ENCODE measurements around the gene NEK11. TPM values are rescaled to one million over a fixed set of nuclear protein-coding genes. Genes with fewer than 3 reads are reported as not detected.
"Not testable (repeated sequence)": the region's sequence is repeated elsewhere in the genome, so short reads cannot be mapped to it uniquely, and the experiment has no call there.

Gene NEK11
- total and polyA plus RNA-seq, 4 donors: 2.4 to 14.5 (median 4.5) TPM

GRCh38 chr3:131031660-131032059 lies 5.0 kb downstream of the NEK11 start:
- Histone ChIP-seq H3K9me3 (ENCODE audit: control insufficient read depth, low read length) (no peaks in the 10 kb centered on the region), H3K36me3 (ENCODE audit: control insufficient read depth in 1 of 2, insufficient read depth in 2 of 2, low read length in 1 of 2) (no peaks in the 10 kb centered on the region), H3K27me3 (ENCODE audit: control insufficient read depth in 1 of 2, insufficient read depth in 2 of 2, low read length in 1 of 2) (no peaks in the 10 kb centered on the region), H3K4me3 (ENCODE audit: low read length in 2 of 2) (no peak overlapping the region), H3K4me1 (ENCODE audit: control insufficient read depth in 1 of 2, insufficient read depth in 2 of 2, low read length in 2 of 2) (peaks cover 0 to 2% of the 10 kb centered on the region in 2 donors), H3K27ac (ENCODE audit: low read depth in 1 of 2, low read length in 2 of 2) (no peak overlapping the region)
- 60 to 76% methylated on average over 3 of the region's 3 CpGs for WGBS, 2 donors
- DNase-seq: no peak
- no peak for ATAC-seq (ENCODE audit: low FRiP score)
- intact Hi-C loops (cut with DNase I): loop anchor here in 1 of 2 donors (10.0 kb wide), 1 partner anchor 473 kb away; the partner anchor contains the start of gene MRPL3

DNA sequence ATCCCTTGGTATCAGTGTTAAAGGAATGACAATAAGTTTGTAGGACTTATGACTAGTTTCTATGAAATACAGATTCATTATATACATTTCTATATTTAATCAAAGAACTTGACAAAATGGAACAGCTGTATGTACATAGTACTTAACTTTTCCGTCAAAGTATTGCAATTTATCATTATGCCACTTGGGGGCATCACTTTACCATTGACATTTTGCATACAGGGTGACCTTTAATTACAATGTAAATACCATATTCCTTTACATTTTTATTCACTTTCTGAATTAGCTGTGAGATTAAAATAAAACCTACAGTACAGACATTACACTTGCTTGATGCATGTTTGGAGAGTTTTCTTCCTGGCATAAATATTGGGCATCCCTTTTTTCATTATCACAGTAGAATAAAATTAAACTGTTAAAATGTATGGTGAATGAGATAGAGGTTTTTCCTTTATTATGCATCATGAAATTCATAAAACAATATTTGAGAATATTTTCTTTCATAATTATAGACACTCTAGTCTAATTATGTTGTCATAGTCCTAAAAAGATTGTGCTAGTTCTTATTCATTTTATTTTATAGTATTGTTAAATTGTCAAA lies 6.9 kb downstream of the NEK11 start:
- no peaks in the 10 kb centered on the region for H3K36me3 ChIP-seq (ENCODE audit: control insufficient read depth in 1 of 2, insufficient read depth in 2 of 2, low read length in 1 of 2)
- intact Hi-C loops (cut with DNase I): loop anchor here in 1 of 2 donors (10.0 kb wide), 1 partner anchor 471 kb away; the partner anchor contains the start of gene MRPL3
- no peak overlapping the region for H3K4me3 ChIP-seq (ENCODE audit: low read length in 2 of 2)
- H3K4me1 ChIP-seq (ENCODE audit: control insufficient read depth in 1 of 2, insufficient read depth in 2 of 2, low read length in 2 of 2): no peaks in the 10 kb centered on the region
- H3K27me3 ChIP-seq (ENCODE audit: control insufficient read depth in 1 of 2, insufficient read depth in 2 of 2, low read length in 1 of 2): no peaks in the 10 kb centered on the region
- no peaks in the 10 kb centered on the region for H3K9me3 ChIP-seq (ENCODE audit: control insufficient read depth, low read length)
- WGBS, 2 donors: 40 to 44% methylated on average over 1 of the region's 1 CpG
- no peak for ATAC-seq (ENCODE audit: low FRiP score)
- DNase-seq: no peak
- H3K27ac ChIP-seq (ENCODE audit: low read depth in 1 of 2, low read length in 2 of 2): no peak overlapping the region

DNA sequence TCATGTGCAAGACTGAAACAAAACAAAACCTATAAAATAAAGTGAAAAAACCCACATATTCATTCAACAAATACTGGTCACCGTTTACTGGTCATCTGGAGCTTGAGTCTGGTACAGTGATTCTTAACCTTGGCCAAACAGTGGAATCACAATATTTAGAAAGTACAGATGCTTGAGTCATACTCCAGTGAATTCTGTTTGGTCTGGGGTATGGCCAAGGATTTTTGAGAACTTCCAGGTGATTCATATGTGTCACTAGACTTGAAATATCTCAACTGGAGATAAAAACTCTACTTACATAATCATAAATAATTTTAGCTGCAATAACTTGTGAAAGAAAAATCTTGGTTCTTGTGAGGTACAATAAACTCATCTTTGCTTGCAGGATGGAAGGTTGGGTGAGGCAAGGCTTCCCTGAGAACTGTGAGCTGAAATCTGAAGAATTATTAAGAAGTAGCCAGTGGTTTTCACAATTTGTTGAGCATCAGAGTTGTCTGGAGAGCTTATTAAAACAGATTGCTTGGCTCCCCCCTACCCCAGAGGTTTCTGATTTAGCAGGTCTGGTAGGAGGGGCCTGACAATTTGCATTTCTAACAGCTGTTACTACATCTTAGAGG lies 9.6 kb downstream of the NEK11 start:
- WGBS, 2 donors: 3 to 10% methylated on average over 1 of the region's 1 CpG
- Histone ChIP-seq H3K36me3 (ENCODE audit: control insufficient read depth in 1 of 2, insufficient read depth in 2 of 2, low read length in 1 of 2) (no peaks in the 10 kb centered on the region), H3K9me3 (ENCODE audit: control insufficient read depth, low read length) (no peaks in the 10 kb centered on the region), H3K27ac (ENCODE audit: low read depth in 1 of 2, low read length in 2 of 2) (no peak overlapping the region), H3K4me1 (ENCODE audit: control insufficient read depth in 1 of 2, insufficient read depth in 2 of 2, low read length in 2 of 2) (no peaks in the 10 kb centered on the region), H3K27me3 (ENCODE audit: control insufficient read depth in 1 of 2, insufficient read depth in 2 of 2, low read length in 1 of 2) (no peaks in the 10 kb centered on the region), H3K4me3 (ENCODE audit: low read length in 2 of 2) (no peak overlapping the region)
- intact Hi-C loops (cut with DNase I): loop anchor here in 1 of 2 donors (10.0 kb wide), 1 partner anchor 468 kb away; the partner anchor contains the start of gene MRPL3
- DNase-seq (no peak), ATAC-seq (ENCODE audit: low FRiP score) (no peak)

DNA sequence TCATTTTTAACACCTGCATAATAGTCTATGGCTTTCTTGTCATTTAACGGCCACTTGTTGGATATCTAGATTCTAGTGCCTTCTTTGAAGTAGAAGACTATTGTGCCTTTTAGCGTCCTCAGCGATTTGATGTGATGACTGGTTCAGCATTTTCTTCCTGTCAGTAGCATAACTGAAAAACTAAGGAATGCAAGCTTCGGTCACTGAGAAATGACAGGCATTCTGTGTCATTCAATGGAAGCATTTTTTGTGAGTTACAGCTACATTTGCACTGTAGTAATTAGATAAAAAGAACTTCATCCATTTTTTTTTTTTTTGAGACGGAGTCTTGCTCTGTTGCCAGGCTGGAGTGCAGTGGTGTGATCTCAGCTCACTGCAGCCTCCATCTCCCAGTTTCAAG lies 10.3 kb downstream of the NEK11 start:
- intact Hi-C loops (cut with DNase I): loop anchor here in 1 of 2 donors (10.0 kb wide), 1 partner anchor 468 kb away; the partner anchor contains the start of gene MRPL3
- WGBS, 2 donors: 69 to 73% methylated on average over 5 of the region's 5 CpGs
- no peaks in the 10 kb centered on the region for H3K36me3 ChIP-seq (ENCODE audit: control insufficient read depth in 1 of 2, insufficient read depth in 2 of 2, low read length in 1 of 2)

DNA sequence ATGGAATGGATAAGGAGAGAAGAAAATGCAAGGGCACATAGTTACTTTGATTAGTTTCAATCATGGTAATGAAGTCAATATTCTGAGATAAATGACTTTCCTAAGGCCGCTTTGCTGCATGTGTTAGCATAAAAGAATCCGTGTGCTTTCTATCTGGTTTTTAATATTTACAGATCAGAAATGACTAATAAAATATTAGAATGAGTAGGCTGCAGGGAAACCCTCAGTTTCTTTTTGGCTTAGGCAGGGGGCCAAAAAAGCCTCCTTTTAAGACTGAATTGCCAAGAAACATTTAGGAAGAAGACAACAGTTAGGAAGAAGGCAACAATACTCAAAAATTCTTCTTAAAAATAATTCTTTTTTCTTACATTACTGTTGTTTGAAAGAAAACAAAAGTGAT lies 11.6 kb downstream of the NEK11 start:
- intact Hi-C loops (cut with DNase I): loop anchor here in 1 of 2 donors (10.0 kb wide), 1 partner anchor 466 kb away; the partner anchor contains the start of gene MRPL3
- no peaks in the 10 kb centered on the region for H3K4me1 ChIP-seq (ENCODE audit: control insufficient read depth in 1 of 2, insufficient read depth in 2 of 2, low read length in 2 of 2)
- no peak for DNase-seq
- H3K4me3 ChIP-seq (ENCODE audit: low read length in 2 of 2): no peak overlapping the region
- H3K9me3 ChIP-seq (ENCODE audit: control insufficient read depth, low read length): no peaks in the 10 kb centered on the region
- H3K27me3 ChIP-seq (ENCODE audit: control insufficient read depth in 1 of 2, insufficient read depth in 2 of 2, low read length in 1 of 2): no peaks in the 10 kb centered on the region
- H3K36me3 ChIP-seq (ENCODE audit: control insufficient read depth in 1 of 2, insufficient read depth in 2 of 2, low read length in 1 of 2): no peaks in the 10 kb centered on the region
- no peak for ATAC-seq (ENCODE audit: low FRiP score)
- H3K27ac ChIP-seq (ENCODE audit: low read depth in 1 of 2, low read length in 2 of 2): no peak overlapping the region
- WGBS, 2 donors: 67 to 82% methylated on average over 2 of the region's 2 CpGs

More for the DNA sequence above, 10.3 kb downstream of the NEK11 start:
- H3K9me3 ChIP-seq (ENCODE audit: control insufficient read depth, low read length): no peaks in the 10 kb centered on the region
- H3K27ac ChIP-seq (ENCODE audit: low read depth in 1 of 2, low read length in 2 of 2): no peak overlapping the region
- no peak overlapping the region for H3K4me3 ChIP-seq (ENCODE audit: low read length in 2 of 2)
- no peaks in the 10 kb centered on the region for H3K27me3 ChIP-seq (ENCODE audit: control insufficient read depth in 1 of 2, insufficient read depth in 2 of 2, low read length in 1 of 2)
- DNase-seq (no peak), ATAC-seq (ENCODE audit: low FRiP score) (no peak)
- no peaks in the 10 kb centered on the region for H3K4me1 ChIP-seq (ENCODE audit: control insufficient read depth in 1 of 2, insufficient read depth in 2 of 2, low read length in 2 of 2)

DNA sequence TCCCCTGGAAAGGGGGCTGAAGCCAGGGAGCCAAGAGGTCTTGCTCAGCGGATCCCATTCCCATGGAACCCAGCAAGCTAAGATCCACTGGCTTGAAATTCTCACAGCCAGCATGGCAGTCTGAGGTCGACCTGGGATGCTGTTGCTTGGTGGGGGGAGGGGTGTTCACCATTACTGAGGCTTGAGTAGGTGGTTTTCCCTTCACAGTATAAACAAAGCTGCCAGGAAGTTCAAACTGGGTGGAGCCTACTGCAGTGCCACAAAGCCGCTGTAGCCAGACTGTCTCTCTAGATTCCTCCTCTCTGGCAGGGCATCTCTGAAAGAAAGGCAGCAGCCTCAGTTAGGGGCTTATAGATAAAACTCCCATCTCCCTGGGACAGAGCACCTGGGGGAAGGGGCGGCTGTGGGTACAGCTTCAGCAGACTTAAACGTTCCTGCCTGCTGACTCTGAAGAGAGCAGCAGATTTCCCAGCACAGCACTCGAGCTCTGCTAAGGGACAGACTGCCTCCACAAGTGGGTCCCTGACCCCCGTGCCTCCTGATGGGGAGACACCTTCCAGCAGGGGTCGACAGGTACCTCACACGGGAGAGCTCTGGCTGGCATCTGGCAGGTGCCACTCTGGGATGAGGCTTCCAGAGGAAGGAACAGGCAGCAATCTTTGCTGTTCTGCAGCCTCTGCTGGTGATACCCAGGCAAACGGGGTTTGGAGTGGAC lies 15.8 kb downstream of the NEK11 start:
- H3K27me3 ChIP-seq (ENCODE audit: control insufficient read depth in 1 of 2, insufficient read depth in 2 of 2, low read length in 1 of 2); H3K27ac ChIP-seq (ENCODE audit: low read depth in 1 of 2, low read length in 2 of 2); H3K36me3 ChIP-seq (ENCODE audit: control insufficient read depth in 1 of 2, insufficient read depth in 2 of 2, low read length in 1 of 2); ATAC-seq (ENCODE audit: low FRiP score); H3K4me3 ChIP-seq (ENCODE audit: low read length in 2 of 2); H3K9me3 ChIP-seq (ENCODE audit: control insufficient read depth, low read length); H3K4me1 ChIP-seq (ENCODE audit: control insufficient read depth in 1 of 2, insufficient read depth in 2 of 2, low read length in 2 of 2); DNase-seq; intact Hi-C loops (cut with DNase I): not testable (repeated sequence)
- 82 to 83% methylated on average over 10 of the region's 10 CpGs for WGBS, 2 donors

DNA sequence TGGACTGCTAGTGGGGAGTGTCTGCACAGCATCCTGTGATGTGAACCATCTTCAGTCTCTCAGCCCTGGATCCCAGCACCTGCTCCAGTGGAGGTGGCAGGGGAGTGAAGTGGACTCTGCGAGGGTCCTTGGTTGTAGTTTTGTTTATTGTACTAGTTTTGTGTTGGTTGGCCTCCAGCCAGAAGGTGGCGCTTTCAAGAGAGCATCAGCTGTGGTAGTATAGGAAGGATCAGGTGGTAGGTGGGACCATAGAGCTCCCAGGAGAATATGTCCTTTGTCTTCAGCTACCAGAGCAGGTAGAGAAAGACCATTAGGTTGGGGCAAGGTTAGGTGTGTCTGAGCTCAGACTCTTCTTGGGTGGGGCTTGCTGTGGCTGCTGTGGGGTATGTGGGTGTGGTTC lies 20.9 kb downstream of the NEK11 start:
- intact Hi-C loops (cut with DNase I): no loop called here
- no peaks in the 10 kb centered on the region for H3K4me1 ChIP-seq (ENCODE audit: control insufficient read depth in 1 of 2, insufficient read depth in 2 of 2, low read length in 2 of 2)
- WGBS, 2 donors: 91 to 94% methylated on average over 2 of the region's 2 CpGs

GRCh38 chr3:131048030-131048429 lies 21.4 kb downstream of the NEK11 start:
- no peak overlapping the region for H3K4me3 ChIP-seq (ENCODE audit: low read length in 2 of 2)
- intact Hi-C loops (cut with DNase I): no loop called here
- H3K36me3 ChIP-seq (ENCODE audit: control insufficient read depth in 1 of 2, insufficient read depth in 2 of 2, low read length in 1 of 2): no peaks in the 10 kb centered on the region
- DNase-seq: no peak
- 86 to 91% methylated on average over 7 of the region's 7 CpGs for WGBS, 2 donors
- H3K27me3 ChIP-seq (ENCODE audit: control insufficient read depth in 1 of 2, insufficient read depth in 2 of 2, low read length in 1 of 2): no peaks in the 10 kb centered on the region
- H3K9me3 ChIP-seq (ENCODE audit: control insufficient read depth, low read length): no peaks in the 10 kb centered on the region
- no peaks in the 10 kb centered on the region for H3K4me1 ChIP-seq (ENCODE audit: control insufficient read depth in 1 of 2, insufficient read depth in 2 of 2, low read length in 2 of 2)
- no peak for ATAC-seq (ENCODE audit: low FRiP score)
- no peak overlapping the region for H3K27ac ChIP-seq (ENCODE audit: low read depth in 1 of 2, low read length in 2 of 2)

More for the DNA sequence above, 20.9 kb downstream of the NEK11 start:
- H3K9me3 ChIP-seq (ENCODE audit: control insufficient read depth, low read length): no peaks in the 10 kb centered on the region
- ATAC-seq (ENCODE audit: low FRiP score) (no peak), DNase-seq (no peak)
- H3K27ac ChIP-seq (ENCODE audit: low read depth in 1 of 2, low read length in 2 of 2): no peak overlapping the region
- no peaks in the 10 kb centered on the region for H3K27me3 ChIP-seq (ENCODE audit: control insufficient read depth in 1 of 2, insufficient read depth in 2 of 2, low read length in 1 of 2)
- no peak overlapping the region for H3K4me3 ChIP-seq (ENCODE audit: low read length in 2 of 2)
- no peaks in the 10 kb centered on the region for H3K36me3 ChIP-seq (ENCODE audit: control insufficient read depth in 1 of 2, insufficient read depth in 2 of 2, low read length in 1 of 2)

All from aorta (tissue), 5 donors.